Measurements from ENCODE around the gene RASL12.
"Not testable (repeated sequence)": the region's sequence is repeated elsewhere in the genome, so short reads cannot be mapped to it uniquely, and the experiment has no call there.

The RASL12 gene

DNA sequence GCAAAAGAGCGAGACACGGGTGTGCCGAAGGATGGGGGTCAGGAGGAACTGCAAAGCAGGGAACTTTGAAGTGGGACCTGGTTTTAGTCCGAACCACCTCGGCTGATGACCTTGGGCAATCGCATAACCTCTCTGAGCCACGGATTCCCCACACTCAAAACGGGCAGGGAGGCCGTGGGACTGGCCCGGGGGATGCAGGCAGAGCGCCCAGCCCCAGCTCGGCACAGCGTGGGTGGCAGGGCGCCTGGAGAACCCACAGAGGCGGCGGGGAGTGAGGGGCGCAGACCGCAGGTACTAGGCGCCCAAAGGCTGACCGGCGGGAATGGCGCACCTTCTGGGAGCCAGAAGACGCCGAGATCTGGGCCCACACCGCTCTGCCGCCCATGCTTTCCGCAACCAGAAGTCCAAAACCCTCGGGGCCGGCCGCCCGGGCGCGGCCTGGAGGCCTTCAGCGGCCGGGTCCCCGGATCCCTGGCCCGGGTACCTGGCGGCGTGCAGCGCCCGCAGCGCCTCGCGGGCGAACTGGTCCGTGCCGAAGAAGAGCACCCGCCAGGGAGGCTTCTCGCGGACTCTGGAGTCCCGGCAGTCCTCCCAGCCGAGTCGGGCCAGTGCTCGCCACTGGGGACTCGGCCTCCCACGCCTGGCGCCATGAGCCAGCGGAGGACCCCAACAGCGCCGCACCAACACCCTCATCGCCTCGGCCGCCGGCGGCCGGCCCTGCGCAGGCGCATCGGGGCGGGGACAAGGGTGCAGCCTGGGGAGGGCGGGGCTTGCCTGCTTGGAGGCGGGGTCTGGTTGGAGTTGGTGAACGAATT lies 38.7 kb downstream of the RASL12 start, which contains the start of gene MTFMT:
TSS of gene MTFMT (minus strand) at position 719 of the 815 bp plus-strand sequence. CDS start at position 693, 26 bp downstream.
- DNase-seq (ENCODE audit: low read depth) = peak; percentile 86

GRCh38 chr15:65028338-65028737 lies 39.5 kb downstream of the RASL12 start:
- no peak for DNase-seq (ENCODE audit: low read depth)

DNA sequence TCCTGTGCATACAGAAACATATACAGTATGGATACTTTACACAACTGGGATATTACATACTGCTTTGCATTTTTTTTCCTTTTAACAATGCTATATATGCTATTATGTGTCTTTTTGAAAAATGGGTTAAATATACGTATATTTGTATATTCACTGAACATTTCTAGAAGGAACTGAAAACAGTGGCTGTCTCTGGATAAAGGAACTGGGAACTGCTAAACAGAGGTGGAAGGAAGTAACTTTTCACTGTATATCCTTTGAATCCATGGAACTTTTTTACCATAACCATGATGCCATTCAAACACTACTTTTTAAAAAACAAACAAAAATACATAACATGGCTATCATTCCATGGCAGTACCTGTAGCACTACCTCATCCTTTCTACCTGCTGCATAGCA lies 40.2 kb downstream of the RASL12 start:
- no peak for DNase-seq (ENCODE audit: low read depth)

DNA sequence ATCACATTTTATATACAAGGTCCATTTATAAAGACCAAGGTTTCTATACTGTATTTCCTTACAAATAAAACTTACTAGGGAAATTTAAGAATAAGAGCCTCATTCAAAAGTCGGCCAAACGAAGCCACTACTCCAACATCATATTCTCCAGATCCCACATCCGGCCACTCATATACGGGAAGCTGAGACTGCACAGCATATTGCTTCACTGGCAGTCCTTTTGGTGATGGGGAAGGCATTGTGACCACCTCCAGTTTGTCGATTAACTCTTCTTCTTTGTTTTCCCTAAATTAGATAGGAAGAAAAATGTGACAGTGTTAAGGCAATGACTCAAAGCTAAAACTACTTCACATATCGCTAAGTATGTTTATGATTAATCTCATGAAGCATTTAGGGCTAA lies 41.0 kb downstream of the RASL12 start:
- DNase-seq (ENCODE audit: low read depth) = no peak

DNA sequence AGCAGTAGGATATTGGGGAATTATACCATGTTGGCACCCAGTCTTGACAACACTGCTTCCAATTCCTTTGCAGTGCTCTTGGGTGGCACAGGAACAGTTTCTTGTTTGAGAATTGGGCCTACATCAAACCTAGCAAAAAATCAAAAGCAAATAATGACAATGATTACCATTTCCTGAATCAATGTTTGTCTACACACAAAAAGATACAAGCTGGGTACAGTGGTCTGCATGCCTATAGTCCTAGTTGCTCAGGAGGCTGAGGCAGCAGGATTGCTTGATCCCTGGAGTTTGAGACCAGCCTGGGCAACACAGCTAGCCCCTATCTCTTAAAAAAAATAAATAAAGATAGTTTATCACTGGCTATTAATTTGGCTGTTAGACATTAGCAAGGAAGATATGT lies 46.3 kb downstream of the RASL12 start:
- DNase-seq (ENCODE audit: low read depth) = no peak

DNA sequence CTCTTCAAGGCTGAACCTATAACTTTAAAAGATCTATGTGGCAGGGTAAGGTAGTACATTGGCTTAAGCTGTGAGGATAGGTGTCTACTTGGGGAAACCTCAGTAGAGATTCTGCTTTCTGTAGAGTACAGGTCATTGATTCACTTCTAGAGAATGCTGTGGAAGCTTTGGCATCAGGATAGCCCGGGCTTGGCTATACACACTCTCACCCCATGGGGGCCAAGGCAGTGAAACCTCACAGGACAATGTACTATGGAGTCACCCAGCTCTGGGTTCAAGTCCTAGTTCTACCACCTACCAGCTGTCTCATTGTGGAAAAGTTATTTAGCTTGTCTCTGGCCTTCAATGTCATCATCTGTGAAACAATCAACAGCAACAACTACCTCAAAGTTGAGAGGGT lies 47.4 kb downstream of the RASL12 start:
- no peak for DNase-seq (ENCODE audit: low read depth)

DNA sequence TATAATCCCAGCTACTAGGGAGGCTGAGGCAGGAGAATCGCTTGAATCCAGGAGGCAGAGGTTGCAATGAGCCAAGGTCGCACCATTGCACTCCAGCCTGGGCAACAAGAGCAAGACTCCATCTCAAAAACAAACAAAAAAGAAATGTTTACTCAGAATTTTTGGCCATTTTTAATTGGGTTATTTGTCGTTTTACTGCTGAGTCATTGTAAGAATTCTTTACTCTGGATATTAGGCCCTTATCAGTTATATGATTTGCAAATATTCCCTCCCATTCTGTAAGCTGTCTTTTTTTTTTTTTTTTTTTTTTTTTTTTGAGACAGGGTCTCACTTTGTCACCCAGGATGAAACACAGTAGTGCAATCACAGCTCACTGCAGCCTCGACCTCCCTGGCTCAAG lies 56.6 kb downstream of the RASL12 start:
- not testable (repeated sequence) for DNase-seq (ENCODE audit: low read depth)

DNA sequence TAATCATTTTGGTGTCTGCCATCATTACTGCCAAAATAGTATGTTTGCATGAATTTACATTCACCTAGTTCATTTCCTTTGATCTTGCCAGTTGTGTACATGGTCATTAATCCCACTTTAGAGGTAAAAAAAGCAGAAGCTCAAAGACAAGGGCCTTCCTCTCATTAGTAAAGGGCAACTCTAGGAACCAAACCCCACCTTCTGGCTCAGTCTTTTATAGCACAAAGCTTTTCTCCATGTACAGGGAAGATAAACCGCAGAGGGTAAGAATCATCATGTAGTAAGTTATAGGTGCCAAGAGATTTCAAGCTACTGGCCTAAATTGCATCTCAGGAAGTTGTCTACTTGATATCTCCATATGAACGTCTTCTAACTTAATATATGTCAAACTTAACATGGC lies 58.8 kb downstream of the RASL12 start:
- DNase-seq (ENCODE audit: low read depth) = no peak

GRCh38 chr15:65006876-65007275 lies 60.9 kb downstream of the RASL12 start:
- DNase-seq (ENCODE audit: low read depth) = no peak

GRCh38 chr15:65004993-65005392 lies 62.8 kb downstream of the RASL12 start:
- DNase-seq (ENCODE audit: low read depth) = no peak
